Muscle of leg (tissue), 11 donors: Measurements from ENCODE around the gene ZNF282. TPM values are rescaled to one million over a fixed set of nuclear protein-coding genes. Genes with fewer than 3 reads are reported as not detected.
"Not testable (repeated sequence)": the region's sequence is repeated elsewhere in the genome, so short reads cannot be mapped to it uniquely, and the experiment has no call there.

Source experiments
- DNase-seq: peaks from one replicate; pipeline ENCODE4 v3.0.0; 2013
- H3K27ac ChIP-seq: one replicate; pipeline ENCODE4 v1.5.1; 2013; ENCODE audit warnings: mild to moderate bottlenecking, low read length, control low read depth
- H3K27me3 ChIP-seq: one replicate; pipeline ENCODE4 v1.6.1; 2013; ENCODE audit warnings: low read length; ENCODE audit not compliant: control insufficient read depth, insufficient read depth
- H3K36me3 ChIP-seq: one replicate; pipeline ENCODE4 v1.6.1; 2013; ENCODE audit warnings: low read length; ENCODE audit not compliant: control insufficient read depth, insufficient read depth
- H3K4me1 ChIP-seq: one replicate; pipeline ENCODE4 v1.6.1; 2013; ENCODE audit warnings: low read length; ENCODE audit not compliant: control insufficient read depth, insufficient read depth
- H3K4me3 ChIP-seq: one replicate; pipeline ENCODE4 v1.5.1; 2013; ENCODE audit warnings: low read length, control low read depth
- H3K9me3 ChIP-seq: replicated peaks from 2 replicates; pipeline ENCODE4 v1.6.1; 2013; ENCODE audit warnings: low read depth, low read length; ENCODE audit not compliant: control insufficient read depth
- WGBS: methylation state at CpG from one replicate; pipeline ENCODE4 v1.1.5; 2013; ENCODE audit warnings: missing lambda C conversion rate; ENCODE audit not compliant: insufficient coverage; 5-methylcytosine and 5-hydroxymethylcytosine counted together
- polyA plus RNA-seq, 8 donors: library from polyadenylated mRNA; unstranded; fragments of 120-200 nt; gene quantifications; one replicate each; pipeline versions ENCODE4 v1.2.1 to v1.2.3, GENCODE V29; 2013; ENCODE audit warnings: inconsistent platforms in 1 of 8, low replicate concordance in 1 of 8; ENCODE audit not compliant: insufficient read length in 8 of 8, insufficient read depth in 1 of 8
- total RNA-seq: library from RNA; stranded (reverse); fragments of 120-200 nt; gene quantifications from one replicate; pipeline ENCODE4 v1.2.4, GENCODE V29; 2013

ZNF282 gene
- total and polyA plus RNA-seq, 9 donors: 13.3 to 20.8 (median 18.8) TPM

- H3K4me1 ChIP-seq, DNase-seq, H3K27ac ChIP-seq, H3K27me3 ChIP-seq, H3K4me3 ChIP-seq, H3K9me3 ChIP-seq, H3K36me3 ChIP-seq: not testable (repeated sequence)
- WGBS: 63% methylated on average over 1 of the region's 7 CpGs
Observed at GRCh38 chr7:149233655-149234204, 38.4 kb downstream of the ZNF282 start.

GRCh38 chr7:149237502-149237901, 42.2 kb downstream of the ZNF282 start:
- Histone ChIP-seq H3K27ac (no peak overlapping the region), H3K4me3 (no peak overlapping the region), H3K27me3 (no peaks in the 10 kb centered on the region), H3K4me1 (peaks cover 9% of the 10 kb centered on the region), H3K36me3 (peaks cover 4% of the 10 kb centered on the region), H3K9me3 (peaks cover 2% of the 10 kb centered on the region)
- DNase-seq: no peak
- 36% methylated on average over 1 of the region's 7 CpGs for WGBS

- H3K4me1 ChIP-seq: peaks cover 9% of the 10 kb centered on the region
- H3K27me3 ChIP-seq: no peaks in the 10 kb centered on the region
- no peak overlapping the region for H3K27ac ChIP-seq
- peaks cover 4% of the 10 kb centered on the region for H3K36me3 ChIP-seq
- DNase-seq: no peak
- H3K4me3 ChIP-seq: no peak overlapping the region
- peaks cover 4% of the 10 kb centered on the region for H3K9me3 ChIP-seq
- WGBS: no CpG with 5 or more reads among the region's 3 CpGs
Observed at GRCh38 chr7:149238051-149238450, 42.7 kb downstream of the ZNF282 start.

GRCh38 chr7:149239345-149240143, 44.2 kb downstream of the ZNF282 start, which contains the start of gene ZNF212:
Gene ZNF212 (plus strand): TSS chr7:149239651. CDS start chr7:149239779, 128 bp downstream.
- DNase-seq: peak; percentile 94
- Histone ChIP-seq H3K4me1 (peaks cover 9% of the 10 kb centered on the region), H3K4me3 (peak within 1 kb of the TSS; percentile 84), H3K27me3 (no peaks in the 10 kb centered on the region), H3K9me3 (peaks cover 5% of the 10 kb centered on the region), H3K36me3 (peaks cover 4% of the 10 kb centered on the region), H3K27ac (no peak within 1 kb of the TSS)
- WGBS: under 1% methylated on average over 54 of the region's 64 CpGs

GRCh38 chr7:149240637-149241036, 45.3 kb downstream of the ZNF282 start:
- H3K27me3 ChIP-seq: no peaks in the 10 kb centered on the region
- peak overlapping the region; percentile 84 for H3K4me3 ChIP-seq
- DNase-seq: no peak
- 64% methylated on average over 2 of the region's 5 CpGs for WGBS
- peaks cover 4% of the 10 kb centered on the region for H3K36me3 ChIP-seq
- no peak overlapping the region for H3K27ac ChIP-seq
- peaks cover 5% of the 10 kb centered on the region for H3K9me3 ChIP-seq
- H3K4me1 ChIP-seq: peaks cover 9% of the 10 kb centered on the region

- H3K4me1 ChIP-seq: peaks cover 9% of the 10 kb centered on the region
- no peaks in the 10 kb centered on the region for H3K27me3 ChIP-seq
- H3K9me3 ChIP-seq: peaks cover 5% of the 10 kb centered on the region
- no CpG with 5 or more reads among the region's 5 CpGs for WGBS
- no peak overlapping the region for H3K27ac ChIP-seq
- DNase-seq: no peak
- no peak overlapping the region for H3K4me3 ChIP-seq
- peaks cover 4% of the 10 kb centered on the region for H3K36me3 ChIP-seq
Observed at GRCh38 chr7:149241696-149242095, 46.4 kb downstream of the ZNF282 start.

- WGBS: 70% methylated on average over 3 of the region's 5 CpGs
Observed at GRCh38 chr7:149245244-149245643, 49.9 kb downstream of the ZNF282 start.

GRCh38 chr7:149245744-149246143, 50.4 kb downstream of the ZNF282 start:
- Histone ChIP-seq H3K4me3 (no peak overlapping the region), H3K4me1 (no peaks in the 10 kb centered on the region), H3K9me3 (peaks cover 5% of the 10 kb centered on the region), H3K27me3 (no peaks in the 10 kb centered on the region), H3K27ac (no peak overlapping the region), H3K36me3 (peaks cover 8% of the 10 kb centered on the region)
- DNase-seq: no peak
- WGBS: no CpG with 5 or more reads among the region's 5 CpGs

More at GRCh38 chr7:149245244-149245643, 49.9 kb downstream of the ZNF282 start:
- H3K36me3 ChIP-seq: peaks cover 4% of the 10 kb centered on the region
- no peak overlapping the region for H3K27ac ChIP-seq
- no peaks in the 10 kb centered on the region for H3K27me3 ChIP-seq
- H3K9me3 ChIP-seq: peaks cover 5% of the 10 kb centered on the region
- H3K4me1 ChIP-seq: peaks cover 4% of the 10 kb centered on the region
- no peak overlapping the region for H3K4me3 ChIP-seq
- no peak for DNase-seq

GRCh38 chr7:149248777-149249176, 53.4 kb downstream of the ZNF282 start:
- Histone ChIP-seq H3K4me1 (no peaks in the 10 kb centered on the region), H3K36me3 (peaks cover 27% of the 10 kb centered on the region), H3K4me3 (no peak overlapping the region), H3K27ac (no peak overlapping the region), H3K9me3 (no peaks in the 10 kb centered on the region), H3K27me3 (no peaks in the 10 kb centered on the region)
- 70% methylated on average over 3 of the region's 3 CpGs for WGBS
- no peak for DNase-seq

GRCh38 chr7:149250151-149250550, 54.8 kb downstream of the ZNF282 start:
- H3K36me3 ChIP-seq: peaks cover 39% of the 10 kb centered on the region
- H3K9me3 ChIP-seq, H3K27ac ChIP-seq, H3K4me1 ChIP-seq, H3K27me3 ChIP-seq, H3K4me3 ChIP-seq, DNase-seq: not testable (repeated sequence)
- WGBS: 95% methylated on average over 15 of the region's 18 CpGs
